ENCODE data around the gene RP9.
"Not testable (repeated sequence)": the region's sequence is repeated elsewhere in the genome, so short reads cannot be mapped to it uniquely, and the experiment has no call there.

Gene RP9

DNA sequence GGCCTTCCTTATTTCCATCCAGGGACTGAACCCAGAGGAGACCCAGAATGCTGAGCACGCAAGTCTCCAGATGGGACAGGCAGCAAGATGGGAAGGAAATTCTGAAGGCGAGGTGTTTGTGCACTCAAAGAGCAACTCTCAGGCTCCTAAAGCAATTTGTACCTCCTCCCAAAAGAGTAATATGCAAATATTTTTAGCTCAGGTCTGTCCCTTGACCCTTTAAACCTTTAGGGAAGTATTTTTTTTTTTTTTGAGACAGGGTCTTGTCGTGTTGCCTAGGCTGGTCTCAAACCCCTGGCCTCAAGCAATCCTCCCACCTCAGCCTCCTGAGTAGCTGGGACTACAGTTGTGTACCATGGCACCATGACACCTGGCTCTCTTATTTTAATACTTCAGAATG, 8.4 kb downstream of the RP9 start:
- FAIRE-seq: no peak

DNA sequence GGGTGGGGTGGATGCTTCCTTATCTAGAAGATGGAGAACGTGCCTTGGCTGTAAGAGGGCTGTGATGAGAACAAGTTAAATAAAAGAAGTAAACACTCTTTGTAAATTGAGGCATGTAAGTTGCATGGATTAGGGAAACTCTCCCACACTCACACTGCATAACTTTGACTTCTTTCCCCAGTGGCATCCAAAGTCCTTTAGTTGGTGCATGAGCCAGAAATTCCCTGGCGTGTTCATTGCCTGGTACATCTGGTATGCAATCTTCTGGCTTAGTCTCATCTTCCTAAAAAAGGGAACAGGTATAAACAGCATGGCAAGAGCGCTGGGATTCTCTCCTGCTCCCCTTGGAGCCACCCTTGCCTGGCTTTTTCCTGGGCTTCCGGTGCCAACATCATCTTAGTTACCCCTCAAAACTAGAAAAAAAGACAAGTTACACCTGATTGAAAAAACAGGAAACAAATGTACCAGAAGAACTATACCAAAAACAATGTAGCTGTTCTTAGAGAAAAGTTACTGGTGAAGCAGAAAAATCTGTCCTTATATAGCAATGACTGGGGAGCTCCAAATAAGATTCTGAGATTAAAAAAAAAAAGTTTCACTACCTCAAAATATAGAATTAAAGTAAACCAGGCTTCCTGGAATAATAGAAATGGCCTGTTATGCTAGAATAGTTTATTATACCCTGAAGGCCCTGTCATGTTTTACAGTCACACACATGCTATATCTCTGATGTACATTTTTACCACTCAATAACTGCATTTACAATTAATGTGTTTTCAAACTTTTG, 9.9 kb downstream of the RP9 start:
- no peak for FAIRE-seq

DNA sequence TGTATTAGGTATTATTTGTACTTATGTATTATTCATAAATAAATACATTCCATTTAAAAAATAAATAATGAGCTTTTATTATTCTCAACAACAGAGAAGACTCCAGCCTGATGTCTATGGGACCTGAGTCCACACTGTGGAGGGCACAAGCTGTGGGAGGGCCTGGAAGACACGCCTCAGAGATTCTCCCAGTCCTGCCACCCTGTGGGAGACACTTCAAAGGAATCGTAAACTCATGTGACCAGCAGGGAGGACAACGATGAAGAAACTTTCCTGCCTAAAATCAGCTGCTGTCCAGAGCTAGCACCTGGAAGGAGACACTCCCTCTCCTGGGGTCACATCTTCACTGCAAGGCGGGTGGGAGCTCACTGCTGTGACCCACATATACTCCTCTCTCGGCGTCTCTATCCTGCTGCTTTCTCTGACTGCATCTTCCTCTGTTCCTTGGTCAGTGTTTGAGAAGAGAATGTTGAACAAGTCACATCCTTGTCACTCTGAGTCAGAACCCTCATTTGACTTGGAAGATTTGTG, 14.4 kb downstream of the RP9 start:
- not testable (repeated sequence) for FAIRE-seq

DNA sequence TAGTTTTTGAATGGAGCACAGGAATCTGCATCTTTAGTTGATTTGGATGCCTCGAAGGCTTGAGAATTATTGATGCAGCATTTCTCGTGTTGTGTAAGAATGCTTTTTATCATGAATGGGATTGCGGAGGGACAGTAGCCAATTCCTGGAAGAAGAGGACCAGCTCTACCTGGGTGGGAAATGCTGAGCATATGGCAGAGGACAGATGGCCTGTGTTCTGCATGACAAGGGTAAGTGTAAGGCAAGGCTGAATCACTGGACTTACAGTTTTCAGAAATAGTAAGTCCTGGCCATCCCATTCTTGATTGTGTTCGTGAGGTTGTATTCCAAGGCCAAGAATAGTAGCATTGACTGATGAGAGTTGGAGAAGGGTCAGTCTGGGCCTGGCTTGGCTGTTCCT, 15.9 kb downstream of the RP9 start:
- no peak for FAIRE-seq

DNA sequence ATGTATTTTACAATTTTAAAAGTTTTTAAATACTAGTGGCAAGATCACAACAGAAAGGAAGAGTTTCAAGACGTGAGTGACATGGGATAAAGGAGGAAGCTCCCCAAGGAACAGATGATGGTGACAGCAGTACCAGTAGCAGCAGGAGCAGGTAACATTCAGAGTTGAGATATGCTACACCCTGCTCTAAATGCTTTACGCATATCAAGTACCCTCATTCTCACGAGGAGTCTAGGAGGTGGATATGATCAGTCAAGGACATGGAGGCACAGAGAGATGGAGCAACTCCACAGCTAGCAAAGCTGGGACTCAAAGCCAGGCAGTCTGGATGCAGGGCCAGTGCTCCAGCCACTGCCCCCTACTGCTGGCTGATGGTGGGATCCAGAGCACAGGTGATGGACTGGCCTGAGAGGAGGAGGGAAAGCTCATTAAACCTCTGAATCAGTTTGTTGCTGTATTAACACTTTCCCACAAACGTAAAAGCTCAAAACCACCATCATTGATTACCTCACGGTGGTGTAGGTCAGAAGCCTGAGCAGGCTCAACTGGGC, 17.5 kb downstream of the RP9 start:
- no peak for FAIRE-seq

DNA sequence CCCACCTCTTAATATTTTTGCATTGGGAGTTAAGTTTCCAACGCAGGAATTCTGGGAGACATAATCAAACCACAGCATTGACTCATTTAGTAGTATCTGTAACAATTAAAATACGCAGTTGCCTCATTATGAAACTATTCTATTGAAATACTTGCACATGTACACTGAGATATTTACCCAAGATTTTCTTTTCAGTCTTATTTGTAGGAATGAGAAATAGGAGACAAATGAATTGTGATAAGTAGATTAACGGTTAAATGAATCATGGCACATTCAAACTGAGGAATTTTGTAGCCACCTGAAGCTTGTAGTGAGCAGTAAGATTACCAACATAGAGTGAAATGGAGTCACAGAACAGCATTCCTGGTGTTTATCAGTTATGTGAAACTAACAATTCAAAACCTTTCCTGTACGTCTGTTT, 18.1 kb downstream of the RP9 start:
- FAIRE-seq: no peak

DNA sequence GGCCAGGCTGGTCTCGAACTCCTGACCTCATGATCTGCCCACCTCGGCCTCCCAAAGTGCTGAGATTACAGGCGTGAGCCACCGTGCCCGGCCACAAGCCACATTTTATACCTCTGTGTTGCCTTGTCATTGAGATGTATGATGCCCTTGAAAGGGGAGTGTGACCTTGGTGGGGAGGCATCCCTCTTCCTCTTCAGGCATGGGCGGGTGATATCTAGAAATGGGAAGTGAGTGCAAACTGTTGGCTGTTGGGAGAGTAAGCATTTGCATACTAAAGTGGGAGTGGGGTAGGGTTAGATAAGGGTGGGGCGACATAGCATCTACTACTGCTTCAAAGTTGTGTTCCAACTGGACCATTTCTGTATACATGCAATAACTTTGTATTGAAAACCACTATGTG, 20.1 kb downstream of the RP9 start:
- FAIRE-seq: no peak

DNA sequence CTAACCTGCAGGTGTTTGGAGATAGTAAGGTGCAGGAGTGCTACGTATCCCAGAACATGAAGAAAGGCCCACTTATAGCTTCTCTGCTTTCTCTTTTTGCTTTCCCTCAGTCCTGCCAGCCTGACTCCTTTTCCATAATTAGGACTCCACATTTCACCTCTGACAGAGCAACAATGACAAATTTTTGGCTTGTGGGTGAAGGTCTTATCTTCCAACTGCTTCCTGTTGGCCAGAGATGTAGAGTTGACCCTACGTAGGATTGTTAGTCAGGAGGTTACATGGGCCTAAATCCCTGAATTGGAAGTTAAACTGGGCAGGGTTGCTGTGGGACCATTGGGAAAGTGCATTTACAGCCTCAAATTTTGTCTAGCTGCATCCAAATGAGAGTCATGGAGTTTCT, 21.3 kb downstream of the RP9 start:
- no peak for FAIRE-seq

DNA sequence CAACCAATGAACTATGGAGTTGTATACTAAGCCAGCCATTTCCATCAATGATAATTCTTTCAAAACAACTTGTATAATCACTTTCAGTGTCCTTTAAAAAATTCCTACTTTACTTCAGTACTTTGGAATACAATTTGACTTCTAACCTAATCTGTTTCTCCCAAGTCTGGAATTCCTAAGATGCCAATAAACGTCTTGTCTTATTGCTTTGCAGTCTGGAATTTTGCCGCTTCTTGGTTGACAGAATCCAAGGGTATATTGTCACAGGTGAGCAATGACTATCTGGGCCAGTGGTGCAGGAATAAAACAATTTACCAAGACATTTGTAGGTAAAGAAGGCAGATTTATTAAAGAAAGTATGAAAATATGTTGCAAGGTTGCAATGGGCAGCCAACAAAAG, 21.8 kb downstream of the RP9 start:
- no peak for FAIRE-seq

DNA sequence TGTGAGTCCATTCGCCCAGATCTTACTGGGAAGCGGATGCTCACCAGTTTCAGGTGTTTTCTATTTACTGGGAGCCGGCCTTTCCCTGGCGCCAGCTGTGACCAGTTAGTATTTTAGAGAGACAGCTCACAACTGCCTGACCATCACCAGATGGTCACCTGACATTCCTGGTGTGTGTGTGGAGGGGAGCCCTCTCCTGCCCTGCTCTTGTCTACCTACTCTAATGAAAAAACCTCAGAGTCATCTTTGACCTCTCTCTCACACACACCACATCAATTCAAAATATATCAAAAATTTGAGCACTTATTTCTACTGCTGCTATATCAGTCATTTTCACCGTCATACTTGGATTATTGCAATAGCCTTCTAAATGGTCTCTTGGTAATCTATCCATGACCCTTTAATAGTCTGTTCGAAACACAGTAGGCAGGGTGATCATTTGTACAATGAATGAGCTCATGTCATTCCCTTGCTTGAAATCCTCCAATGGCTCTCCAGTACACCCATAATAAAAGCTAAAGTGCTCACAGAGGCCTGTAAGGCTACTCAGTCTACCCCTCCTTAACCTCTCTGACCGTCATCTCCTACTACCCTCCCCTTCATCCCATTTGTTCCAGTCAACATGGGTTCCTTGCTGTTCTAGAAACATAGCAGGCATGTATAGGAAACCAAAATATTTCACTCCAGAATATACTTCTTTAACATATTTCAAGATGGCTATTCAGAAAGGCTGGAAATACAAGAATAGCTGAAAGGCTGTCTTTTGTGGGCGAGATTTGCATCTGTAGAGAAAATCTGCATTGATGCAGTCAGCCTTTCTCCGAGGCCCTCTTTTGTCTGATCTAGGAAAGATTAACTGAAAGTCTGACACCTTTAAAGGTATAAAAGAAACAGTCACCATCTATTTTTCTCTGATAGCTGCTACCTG, 29.2 kb downstream of the RP9 start:
- FAIRE-seq: no peak

DNA sequence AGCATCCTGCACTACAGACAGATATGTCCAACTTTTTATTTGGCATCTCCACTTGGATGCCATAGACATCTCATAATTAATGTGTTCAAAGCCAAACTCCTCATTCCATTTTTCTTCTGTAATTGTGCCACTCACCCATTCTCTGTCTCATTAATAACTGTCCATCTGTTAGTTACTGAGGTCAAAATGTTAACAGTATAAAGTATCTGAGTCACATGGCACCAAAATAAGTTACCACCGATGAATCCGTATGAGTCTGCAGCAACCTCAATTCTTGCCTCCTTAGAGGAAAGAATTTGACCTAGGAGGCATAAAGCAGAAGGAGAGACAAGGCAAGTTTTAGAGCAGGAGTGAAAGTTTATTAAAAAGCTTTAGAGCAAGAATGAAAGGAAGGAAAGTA, 30.1 kb downstream of the RP9 start:
- FAIRE-seq: no peak

DNA sequence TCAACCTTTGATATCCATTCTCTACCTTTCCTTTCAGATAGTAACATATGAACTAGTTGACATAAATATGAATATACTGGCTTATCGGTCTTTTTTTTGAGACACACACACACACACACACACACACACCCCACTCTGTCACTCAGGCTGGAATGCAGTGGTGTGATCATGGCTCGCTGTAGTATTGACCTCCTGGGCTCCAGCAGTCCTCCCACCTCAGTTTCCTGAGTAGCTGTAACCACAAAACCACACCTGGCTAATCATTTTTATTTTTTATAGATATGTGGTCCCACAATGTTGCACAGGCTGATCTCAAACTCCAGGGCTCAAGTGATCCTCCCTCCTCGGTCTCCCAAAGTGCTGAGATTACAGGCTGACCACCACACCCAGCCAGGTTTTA, 32.5 kb downstream of the RP9 start:
- no peak for FAIRE-seq

DNA sequence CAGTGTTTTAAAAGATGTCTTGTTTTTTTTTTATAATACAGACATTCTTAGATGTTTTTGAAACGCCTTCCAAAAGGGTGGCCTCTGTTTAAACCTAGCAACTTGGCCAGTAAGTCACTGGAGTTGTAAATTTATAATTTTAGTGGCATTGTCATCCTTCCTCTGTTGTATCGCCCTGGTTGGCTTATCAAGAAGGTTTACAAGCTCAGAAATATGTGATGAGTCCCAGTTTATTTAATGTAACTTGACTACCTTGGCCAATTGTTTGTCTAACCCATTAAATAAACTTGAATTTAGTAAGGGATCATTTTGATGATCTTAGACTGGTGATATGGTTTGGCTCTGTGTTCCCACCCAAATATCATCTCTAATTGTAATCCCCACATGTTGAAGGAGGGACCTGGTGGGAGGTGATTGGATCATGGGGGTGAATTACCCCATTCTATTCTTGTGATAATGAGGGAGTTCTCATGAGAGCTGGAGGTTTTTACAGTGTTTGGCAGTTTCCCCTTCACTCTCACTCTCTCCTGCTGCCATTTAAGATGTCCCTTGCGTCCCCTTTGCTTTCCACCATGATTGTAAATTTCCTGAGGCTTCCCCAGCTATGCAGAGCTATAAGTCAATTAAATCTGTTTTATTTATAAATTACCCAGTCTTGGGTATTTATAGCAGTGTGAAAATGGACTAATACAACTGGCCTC, 33.2 kb downstream of the RP9 start:
- FAIRE-seq: no peak

DNA sequence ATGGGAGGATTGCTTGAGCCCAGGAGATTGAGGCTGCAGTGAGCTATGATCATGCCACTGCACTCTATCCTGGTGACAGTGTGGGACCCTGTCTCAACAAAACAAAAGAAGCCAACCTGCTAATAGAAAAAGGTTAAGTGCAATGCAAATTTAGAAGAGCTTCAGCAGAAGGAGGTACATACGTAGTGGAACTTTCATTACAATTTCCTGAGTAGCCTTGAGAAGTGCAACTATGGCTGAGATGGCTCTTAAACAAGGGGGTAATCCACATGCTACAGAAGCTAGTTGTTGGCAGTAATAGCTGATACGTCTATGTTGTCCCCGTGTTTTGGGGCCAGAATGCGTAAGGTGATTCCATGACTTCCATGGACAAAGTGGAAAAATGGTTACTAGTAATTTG, 36.0 kb downstream of the RP9 start:
- no peak for FAIRE-seq

DNA sequence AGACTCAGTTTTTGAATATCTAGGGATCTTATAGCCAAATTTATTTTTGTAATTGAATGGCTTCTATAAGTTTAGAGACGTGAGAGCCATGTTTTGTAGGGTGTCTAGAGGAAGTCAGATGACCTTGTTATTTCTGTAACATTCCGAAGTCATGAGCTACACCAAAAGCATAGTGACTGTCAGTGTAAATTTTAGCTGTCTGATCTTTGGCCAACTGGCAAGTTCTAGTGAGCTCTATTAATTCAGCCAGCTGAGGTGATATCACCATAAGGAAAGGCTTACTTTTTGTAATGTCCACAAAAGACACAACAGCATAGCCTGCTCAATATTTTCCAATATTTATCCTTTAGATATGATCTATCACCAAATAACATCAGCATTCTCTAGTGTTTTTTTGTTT, 36.7 kb downstream of the RP9 start:
- FAIRE-seq: peak; percentile 26

DNA sequence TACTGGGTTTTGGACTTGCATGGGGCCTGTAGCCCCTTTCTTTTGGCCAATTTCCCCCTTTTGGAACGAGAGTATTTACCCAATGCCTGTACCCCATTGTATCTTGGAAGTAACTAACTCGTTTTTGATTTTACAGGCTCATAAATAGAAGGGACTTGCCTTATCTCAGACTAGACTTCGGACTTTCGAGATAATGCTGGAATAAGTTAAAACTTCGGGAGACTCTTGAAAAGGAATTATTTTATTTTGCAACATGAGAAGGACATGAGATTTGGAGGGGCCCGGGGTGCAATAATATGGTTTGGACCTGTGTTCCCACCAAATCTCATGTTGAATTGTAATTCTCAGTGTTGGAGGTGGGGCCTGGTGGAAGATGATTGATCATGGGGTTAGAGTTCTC, 38.4 kb downstream of the RP9 start:
- no peak for FAIRE-seq

DNA sequence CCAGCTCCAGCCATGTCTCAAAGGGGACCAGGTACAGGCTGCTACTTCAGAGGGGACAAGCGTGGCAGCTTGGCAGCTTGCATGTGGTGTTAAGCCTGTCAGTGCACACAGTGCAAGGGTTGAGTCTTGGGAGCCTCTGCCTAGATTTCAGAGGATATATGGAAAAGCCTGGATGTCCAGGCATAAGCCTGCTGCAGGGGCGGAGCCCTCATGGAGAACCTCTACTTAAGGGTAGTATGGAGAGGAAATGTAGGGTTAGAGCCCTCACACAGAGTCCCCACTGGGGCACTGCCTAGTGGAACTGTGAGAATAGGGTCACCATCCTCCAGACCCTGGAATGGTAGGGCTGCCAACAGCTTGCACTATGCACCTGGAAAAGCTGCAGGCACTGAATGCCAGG, 38.9 kb downstream of the RP9 start:
- no peak for FAIRE-seq

DNA sequence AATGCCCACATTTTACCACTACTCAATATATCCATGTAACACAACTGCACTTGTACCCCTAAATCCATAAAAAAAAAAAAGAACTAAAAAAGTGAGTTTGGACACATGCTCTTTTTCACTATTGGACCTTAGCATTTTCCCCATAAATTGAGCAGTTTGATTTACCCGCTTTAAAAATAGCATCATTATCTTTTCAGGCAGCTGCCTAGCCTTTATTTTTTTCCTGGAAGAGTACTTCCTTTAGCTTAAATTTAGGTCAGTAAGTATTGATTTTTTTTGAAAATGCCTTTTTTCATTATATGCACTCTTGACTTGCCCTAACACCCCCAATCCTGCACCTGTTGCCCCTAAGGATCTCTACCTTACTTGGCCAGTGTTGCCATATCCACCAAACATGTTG, 41.3 kb downstream of the RP9 start:
- FAIRE-seq: no peak

DNA sequence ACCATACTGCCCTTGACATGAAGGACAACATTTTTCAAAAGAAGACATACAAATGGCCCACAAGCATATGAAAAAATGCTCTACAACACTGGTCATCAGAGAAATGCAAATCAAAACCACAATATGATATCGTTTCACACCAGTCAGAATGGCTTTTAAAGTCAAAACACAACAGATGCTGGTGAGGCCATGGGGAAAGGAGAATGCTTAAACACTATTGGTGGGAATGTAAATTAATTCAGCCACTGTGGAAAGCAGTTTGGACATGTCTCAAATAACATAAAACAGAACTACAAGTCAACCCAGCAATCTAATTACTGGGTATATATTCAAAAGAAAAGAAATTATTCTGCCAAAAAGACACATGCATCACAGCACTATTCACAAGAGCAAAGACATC, 42.4 kb downstream of the RP9 start:
- FAIRE-seq: no peak

DNA sequence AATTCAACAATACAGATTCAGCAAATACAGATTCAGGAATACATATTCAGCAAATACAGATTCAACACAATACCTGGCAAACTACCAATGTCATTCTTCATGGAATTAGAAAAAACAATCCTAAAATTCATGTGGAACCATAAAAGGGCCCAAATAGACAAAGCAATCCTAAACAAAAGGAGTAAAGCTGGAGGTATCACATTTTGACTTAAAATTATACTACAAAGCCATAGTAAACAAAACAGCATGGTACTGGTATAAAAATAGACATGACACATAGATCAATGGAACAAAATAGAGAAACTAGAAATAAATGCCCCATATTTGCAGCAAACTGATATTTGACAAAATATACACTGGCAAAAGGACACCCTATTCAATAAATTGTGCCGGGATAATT, 43.2 kb downstream of the RP9 start:
- FAIRE-seq: no peak

DNA sequence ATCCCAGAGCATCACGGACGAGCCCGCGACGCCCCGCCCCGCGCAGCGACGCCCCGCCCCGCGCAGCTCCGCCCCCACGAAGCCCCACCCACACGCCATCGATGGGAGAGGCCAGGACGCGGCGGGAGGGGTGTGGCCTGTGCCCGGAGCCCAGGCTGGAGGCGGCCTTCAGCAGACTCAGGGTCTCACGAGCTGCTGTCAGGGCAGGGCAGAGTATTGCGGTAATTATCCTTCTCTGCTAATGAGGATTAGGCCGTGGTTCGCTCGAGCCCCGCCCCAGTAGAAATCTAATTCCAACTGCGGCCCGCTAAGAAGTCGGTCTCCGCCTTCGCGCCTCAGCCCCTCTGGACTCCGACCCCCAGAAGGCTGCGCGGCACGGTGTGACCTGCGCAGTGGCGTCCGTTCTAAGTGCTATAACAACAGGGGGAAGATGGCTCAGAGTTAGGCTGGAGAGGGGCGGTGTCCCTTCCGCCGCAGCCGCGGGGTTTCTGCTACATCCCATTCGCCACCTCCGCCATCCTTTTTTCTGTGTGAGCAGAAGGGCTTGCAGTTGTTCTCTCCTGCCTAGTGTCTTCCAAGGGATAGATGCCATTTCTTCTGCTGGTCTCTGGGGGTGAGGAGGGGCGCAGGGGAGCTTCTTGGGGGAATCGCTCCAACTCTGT, 46.3 kb downstream of the RP9 start:
- FAIRE-seq: no peak

DNA sequence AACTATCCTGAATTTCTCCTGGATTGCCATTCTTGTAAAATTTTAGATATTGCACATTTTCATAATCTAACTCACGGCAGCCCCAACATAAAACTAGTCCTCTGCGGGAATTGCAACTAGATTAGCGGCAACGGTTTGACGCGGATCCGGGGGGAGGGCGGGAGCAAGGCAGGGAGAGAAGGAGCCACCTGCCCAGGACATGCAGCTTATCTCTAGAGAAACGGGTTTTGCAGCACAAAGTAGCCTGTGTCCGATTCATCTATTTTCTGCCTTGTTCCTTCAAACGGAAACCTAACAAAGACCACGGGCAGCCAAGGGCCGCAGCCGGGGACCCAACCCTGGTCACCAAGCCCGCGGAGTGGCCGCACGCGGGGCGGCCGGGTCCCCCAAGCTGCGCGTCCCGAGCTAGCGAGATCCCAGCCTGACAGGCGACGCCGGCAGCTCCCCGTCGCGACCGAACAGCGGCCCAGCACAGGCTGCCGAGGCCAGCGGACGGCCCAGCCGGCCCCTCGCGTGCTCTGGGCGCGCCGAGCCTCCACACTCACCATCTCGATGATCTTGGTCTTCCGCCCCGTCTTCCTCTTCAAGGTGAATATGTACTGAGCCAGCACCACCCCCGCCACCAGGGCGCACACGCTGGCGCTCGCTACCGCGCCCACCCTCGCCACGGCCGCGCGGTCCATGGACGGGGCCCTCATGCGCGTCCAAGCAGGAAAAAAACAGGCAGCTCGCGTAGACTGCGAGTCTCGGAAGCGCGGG, 47.0 kb downstream of the RP9 start, which contains the start of gene NT5C3A:
Gene NT5C3A, minus strand, starts transcription at position 754 of the 759 bp plus-strand sequence. Its CDS starts 71 bp downstream, at position 683.
- FAIRE-seq: no peak
